GM23248 (cell line): Measurements from ENCODE around the gene DEPDC1. TPM values are rescaled to one million over a fixed set of nuclear protein-coding genes. Genes with fewer than 3 reads are reported as not detected.
A peak's percentile ranks its signal among the peaks of the same experiment; 100 is the strongest.
"Not testable (repeated sequence)": the region's sequence is repeated elsewhere in the genome, so short reads cannot be mapped to it uniquely, and the experiment has no call there.

Experiments used
- DNase-seq: peaks from one replicate; pipeline ENCODE4 v3.0.0-alpha.2; 2015
- H2AFZ ChIP-seq: fragments of 200-600 bp; sonication (generic); 2 replicates; pipeline ENCODE4 v1.6.1; 2016; ENCODE audit warnings: antibody characterized with exemption
- H3F3A ChIP-seq: fragments of 200-600 bp; sonication (generic); 2 replicates; pipeline ENCODE4 v1.6.1; 2016; ENCODE audit warnings: mild to moderate bottlenecking, antibody characterized with exemption, mixed run types; ENCODE audit not compliant: insufficient read depth
- H3K27ac ChIP-seq: fragments of 200-600 bp; sonication (generic); 2 replicates; pipeline ENCODE4 v1.5.1; 2016; ENCODE audit warnings: mild to moderate bottlenecking
- H3K27me3 ChIP-seq: fragments of 200-600 bp; sonication (generic); replicated peaks from 2 replicates; pipeline ENCODE4 v1.6.1; 2016; ENCODE audit warnings: mild to moderate bottlenecking; ENCODE audit not compliant: insufficient read depth
- H3K36me3 ChIP-seq: fragments of 200-600 bp; sonication (generic); 2 replicates; pipeline ENCODE4 v1.6.1; 2016; ENCODE audit warnings: low read depth, mild to moderate bottlenecking
- H3K4me1 ChIP-seq: fragments of 200-600 bp; sonication (generic); 2 replicates; pipeline ENCODE4 v1.6.1; 2016; ENCODE audit warnings: mild to moderate bottlenecking; ENCODE audit not compliant: insufficient read depth
- H3K4me2 ChIP-seq: fragments of 200-600 bp; sonication (generic); one replicate; pipeline ENCODE4 v1.6.1; 2016; ENCODE audit warnings: mild to moderate bottlenecking; ENCODE audit not compliant: unreplicated experiment
- H3K4me3 ChIP-seq: fragments of 200-600 bp; sonication (generic); 2 replicates; pipeline ENCODE4 v1.5.1; 2016; ENCODE audit warnings: mild to moderate bottlenecking
- H3K79me2 ChIP-seq: fragments of 200-600 bp; sonication (generic); 2 replicates; pipeline ENCODE4 v1.6.1; 2016; ENCODE audit warnings: mild to moderate bottlenecking; ENCODE audit not compliant: insufficient read depth
- H3K9ac ChIP-seq: fragments of 200-600 bp; sonication (generic); 2 replicates; pipeline ENCODE4 v1.6.1; 2016; ENCODE audit warnings: mild to moderate bottlenecking
- H3K9me2 ChIP-seq: fragments of 200-600 bp; sonication (generic); 2 replicates; pipeline ENCODE4 v1.6.1; 2016; ENCODE audit warnings: mixed run types, mild to moderate bottlenecking, moderate library complexity; ENCODE audit not compliant: insufficient read depth
- H3K9me3 ChIP-seq: fragments of 200-600 bp; sonication (generic); one replicate; pipeline ENCODE4 v1.6.1; 2017; ENCODE audit warnings: low read depth
- H4K20me1 ChIP-seq: fragments of 200-600 bp; sonication (generic); 2 replicates; pipeline ENCODE4 v1.6.0; 2016; ENCODE audit not compliant: insufficient read depth
- EZH2 ChIP-seq: fragments of 200-600 bp; sonication (generic); IDR thresholded peaks from 2 replicates; pipeline ENCODE4 v1.6.1; 2018; ENCODE audit warnings: antibody characterized with exemption, mild to moderate bottlenecking; ENCODE audit not compliant: insufficient read depth, poor library complexity, severe bottlenecking
- EZH2phosphoT487 ChIP-seq: fragments of 200-600 bp; sonication (generic); IDR thresholded peaks from 2 replicates; pipeline ENCODE4 v1.6.1; 2018; ENCODE audit warnings: antibody characterized with exemption, moderate library complexity, mild to moderate bottlenecking, low read depth; ENCODE audit not compliant: insufficient read depth
- WGBS, 2 experiments: methylation state at CpG; one replicate each; pipeline ENCODE4 v1.1.6; 2015 to 2017; ENCODE audit warnings: low lambda C conversion rate in 2 of 2, low coverage in 1 of 2; ENCODE audit errors: missing lambda C conversion rate in 2 of 2; 5-methylcytosine and 5-hydroxymethylcytosine counted together
- in situ Hi-C: fragments of 300-500 bp; cut with MboI; formaldehyde crosslinking; loops from 2 replicates; pipeline ENCODE4 v1.15.0; 2020
- polyA plus RNA-seq: library from polyadenylated mRNA; unstranded; fragments of >200 nt; fragmentation: Nextera tagmentation; extraction: Ambion mirVana; gene quantifications from 2 replicates; pipeline ENCODE4 v1.2.1, GENCODE V29; 2016
- total RNA-seq: library from RNA; depleted of rRNA; stranded (reverse); fragments of >200 nt; shearing (Covaris generic); gene quantifications from 2 replicates; pipeline ENCODE4 v1.2.3, GENCODE V29; 2014

Gene DEPDC1
- total and polyA plus RNA-seq, 2 experiments from 2014 or later: 14.7 to 15.3 TPM

DNA sequence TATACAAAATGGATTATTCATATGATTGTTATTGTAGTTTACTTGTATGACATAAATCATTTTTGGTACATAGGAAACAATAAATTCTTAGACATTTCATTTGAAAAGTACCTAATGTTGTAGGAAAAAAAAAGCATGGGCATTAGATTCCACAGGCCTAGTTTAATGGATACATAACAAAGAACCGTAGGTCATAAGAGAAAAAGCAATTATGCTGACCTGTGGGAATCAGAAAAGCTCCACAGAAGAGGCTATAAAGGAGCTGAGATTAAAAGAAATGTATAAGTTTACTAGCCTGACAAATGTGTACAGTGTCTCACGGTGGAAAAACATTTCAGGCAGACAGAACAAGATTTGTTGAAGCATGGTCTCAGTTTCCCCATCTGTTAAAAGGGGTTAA, 3.7 kb downstream of the DEPDC1 start:
- Histone ChIP-seq H3K79me2 (peaks cover 62% of the 10 kb centered on the region), H3F3A (no peaks in the 10 kb centered on the region), H3K27me3 (no peaks in the 10 kb centered on the region), H3K36me3 (0 out of 2 replicates have a peak, but pooled peaks cover 3% of the 10 kb centered on the region), H3K9me2 (no peaks in the 10 kb centered on the region), H3K4me3 (no peak overlapping the region), H3K4me1 (peaks cover 14% of the 10 kb centered on the region; the same call in 1 of the 2 replicates), H3K4me2 (no peak overlapping the region), H3K9me3 (no peaks in the 10 kb centered on the region), H2AFZ (peak overlapping the region; percentile 34; the same call in 1 of the 2 replicates), H3K9ac (no peak overlapping the region), H4K20me1 (no peaks in the 10 kb centered on the region), H3K27ac (no peak overlapping the region)
- in situ Hi-C loops: loop anchor here (25.0 kb wide), 1 partner anchor 1644 kb away; no protein-coding TSS in a partner anchor
- TF ChIP-seq EZH2: no peak
- no peak for TF ChIP-seq EZH2phosphoT487
- no peak for DNase-seq
- 97 to 98% methylated on average over 2 of the region's 2 CpGs for WGBS, 2 experiments

- not testable (repeated sequence) for H3K36me3 ChIP-seq, H3K4me2 ChIP-seq, H3K9me2 ChIP-seq, H3F3A ChIP-seq, H3K27ac ChIP-seq, H3K9me3 ChIP-seq, H3K27me3 ChIP-seq, DNase-seq, H4K20me1 ChIP-seq, H3K9ac ChIP-seq, H3K4me3 ChIP-seq
- in situ Hi-C loops: loop anchor here (25.0 kb wide), 1 partner anchor 1645 kb away; no protein-coding TSS in a partner anchor
- 98 to 99% methylated on average over 6 of the region's 6 CpGs for WGBS, 2 experiments
- Histone ChIP-seq H3K79me2 (peaks cover 62% of the 10 kb centered on the region), H2AFZ (peak overlapping the region; percentile 34; the same call in 1 of the 2 replicates), H3K4me1 (peaks cover 14% of the 10 kb centered on the region; the same call in 1 of the 2 replicates)
Measured at GRCh38 chr1:68492255-68492654, 4.6 kb downstream of the DEPDC1 start.

GRCh38 chr1:68490046-68490651, 6.7 kb downstream of the DEPDC1 start:
- H3K4me3 ChIP-seq: no peak overlapping the region
- WGBS, 2 experiments: 84 to 87% methylated on average over 2 of the region's 2 CpGs
- in situ Hi-C loops: loop anchor here (25.0 kb wide), 1 partner anchor 1647 kb away; no protein-coding TSS in a partner anchor
- H3K9ac ChIP-seq: no peak overlapping the region
- no peak overlapping the region for H3K4me2 ChIP-seq
- no peaks in the 10 kb centered on the region for H4K20me1 ChIP-seq
- 0 out of 2 replicates have a peak, but pooled peaks cover 3% of the 10 kb centered on the region for H3K36me3 ChIP-seq
- no peak for DNase-seq
- H3K9me2 ChIP-seq: no peaks in the 10 kb centered on the region
- H3K4me1 ChIP-seq: 0 out of 2 replicates have a peak, but pooled peaks cover 3% of the 10 kb centered on the region
- H3K27ac ChIP-seq: no peak overlapping the region
- H3K27me3 ChIP-seq: no peaks in the 10 kb centered on the region
- TF ChIP-seq EZH2phosphoT487: no peak
- no peak for TF ChIP-seq EZH2
- peaks cover 51% of the 10 kb centered on the region for H3K79me2 ChIP-seq
- no peaks in the 10 kb centered on the region for H3F3A ChIP-seq
- no peaks in the 10 kb centered on the region for H3K9me3 ChIP-seq
- peak overlapping the region; percentile 45; the same call in 1 of the 2 replicates for H2AFZ ChIP-seq

DNA sequence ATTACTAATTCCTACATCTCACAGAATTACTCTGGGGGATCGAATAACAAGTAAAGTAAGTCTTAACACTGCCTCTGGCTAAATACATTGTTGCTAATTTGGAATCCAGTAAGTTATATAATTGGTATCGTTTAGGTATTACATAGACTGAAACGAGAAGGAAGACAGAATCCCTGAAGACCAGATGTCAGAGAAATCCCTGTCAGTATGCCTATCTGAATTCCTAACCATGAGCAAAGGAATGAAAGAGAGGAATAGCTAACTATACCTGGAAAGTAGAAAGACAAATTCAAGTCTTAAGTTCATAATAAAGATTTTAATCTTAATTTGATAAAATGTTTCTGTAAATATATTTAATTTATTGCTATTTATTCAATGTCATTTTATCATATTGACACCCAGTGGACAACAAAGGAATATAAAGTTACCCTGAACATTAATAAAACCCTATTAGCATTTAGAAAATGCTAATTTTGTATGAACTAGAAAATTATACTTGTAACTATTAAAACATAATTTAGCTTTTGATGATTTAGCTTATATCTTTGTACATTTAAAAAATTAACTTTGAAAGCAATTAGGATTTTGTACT, 11.4 kb downstream of the DEPDC1 start:
- H3K9me2 ChIP-seq: no peaks in the 10 kb centered on the region
- TF ChIP-seq EZH2 (no peak), EZH2phosphoT487 (no peak)
- H3K4me1 ChIP-seq: no peaks in the 10 kb centered on the region
- 0 out of 2 replicates have a peak, but pooled peaks cover 3% of the 10 kb centered on the region for H3K36me3 ChIP-seq
- H3F3A ChIP-seq: no peaks in the 10 kb centered on the region
- H3K79me2 ChIP-seq: peaks cover 6% of the 10 kb centered on the region; the same call in 1 of the 2 replicates
- DNase-seq: peak; percentile 6
- H4K20me1 ChIP-seq: no peaks in the 10 kb centered on the region
- 34 to 43% methylated on average over 3 of the region's 3 CpGs for WGBS, 2 experiments
- H3K9ac ChIP-seq: no peak overlapping the region
- H3K27me3 ChIP-seq: no peaks in the 10 kb centered on the region
- in situ Hi-C loops: loop anchor here (25.0 kb wide), 1 partner anchor 1652 kb away; no protein-coding TSS in a partner anchor
- H2AFZ ChIP-seq: peak overlapping the region; percentile 55; the same call in 1 of the 2 replicates
- H3K27ac ChIP-seq: no peak overlapping the region
- no peak overlapping the region for H3K4me2 ChIP-seq
- no peaks in the 10 kb centered on the region for H3K9me3 ChIP-seq
- H3K4me3 ChIP-seq: no peak overlapping the region
